Loucy (cell line): ENCODE data around the gene RNMT.

Experiments
- H2AFZ ChIP-seq: fragments of 200-600 bp; sonication (generic); 2 replicates; pipeline ENCODE4 v1.6.0; 2016; ENCODE audit warnings: antibody characterized with exemption, mild to moderate bottlenecking, low read length, moderate library complexity
- H3F3A ChIP-seq: fragments of 200-600 bp; 2 replicates; pipeline ENCODE4 v1.6.0; 2016; ENCODE audit warnings: antibody characterized with exemption, low read depth, mild to moderate bottlenecking
- H3K27me3 ChIP-seq: fragments of 200-600 bp; sonication (generic); 2 replicates; pipeline ENCODE4 v1.6.1; 2014; ENCODE audit warnings: low read length, mild to moderate bottlenecking; ENCODE audit not compliant: insufficient read depth, poor library complexity, severe bottlenecking
- H3K36me3 ChIP-seq: fragments of 200-600 bp; sonication (generic); 2 replicates; pipeline ENCODE4 v1.6.1; 2016; ENCODE audit warnings: low read length; ENCODE audit not compliant: insufficient read depth
- H3K4me1 ChIP-seq: fragments of 200-600 bp; sonication (generic); 2 replicates; pipeline ENCODE4 v1.5.1; 2014; ENCODE audit warnings: low read length, mild to moderate bottlenecking; ENCODE audit not compliant: insufficient read depth, poor library complexity, severe bottlenecking
- H3K4me2 ChIP-seq: fragments of 200-600 bp; sonication (generic); 2 replicates; pipeline ENCODE4 v1.6.0; 2014; ENCODE audit warnings: antibody characterized with exemption, low read length, low read depth, mild to moderate bottlenecking; ENCODE audit not compliant: poor library complexity, severe bottlenecking
- H3K4me3 ChIP-seq: fragments of 200-600 bp; sonication (generic); 2 replicates; pipeline ENCODE4 v1.5.1; 2014; ENCODE audit warnings: low read length, mild to moderate bottlenecking, mixed read lengths; ENCODE audit not compliant: poor library complexity, severe bottlenecking
- H3K79me2 ChIP-seq: fragments of 200-600 bp; sonication (generic); 2 replicates; pipeline ENCODE4 v1.6.1; 2014; ENCODE audit warnings: low read length; ENCODE audit not compliant: insufficient read depth
- H3K9ac ChIP-seq: fragments of 200-600 bp; sonication (generic); 2 replicates; pipeline ENCODE4 v1.6.0; 2014; ENCODE audit warnings: mild to moderate bottlenecking, low read depth, low read length, moderate library complexity; ENCODE audit not compliant: poor library complexity, severe bottlenecking
- H3K9me2 ChIP-seq: fragments of 200-600 bp; sonication (generic); replicated peaks from 2 replicates; pipeline ENCODE4 v1.6.1; 2016; ENCODE audit warnings: low read depth, low read length, mixed read lengths
- H3K9me3 ChIP-seq: fragments of 200-600 bp; sonication (generic); 2 replicates; pipeline ENCODE4 v1.6.1; 2014; ENCODE audit warnings: mild to moderate bottlenecking, antibody characterized with exemption, low read length, low read depth; ENCODE audit not compliant: insufficient read depth
- H4K20me1 ChIP-seq: fragments of 200-600 bp; sonication (generic); 2 replicates; pipeline ENCODE4 v1.6.0; 2014; ENCODE audit warnings: antibody characterized with exemption, low read length, mild to moderate bottlenecking; ENCODE audit not compliant: insufficient read depth, poor library complexity, severe bottlenecking
- EZH2phosphoT487 ChIP-seq: fragments of 200-600 bp; IDR thresholded peaks from 2 replicates; pipeline ENCODE4 v1.6.1; 2018; ENCODE audit warnings: antibody characterized with exemption, mild to moderate bottlenecking, moderate library complexity, borderline replicate concordance
- TF ChIP-seq, protein P1 (sequence below): fragments of 200-600 bp; sonication (generic); conservative IDR thresholded peaks from 2 replicates; pipeline ENCODE4 v1.5.1; 2014; ENCODE audit warnings: mild to moderate bottlenecking, antibody characterized with exemption, low read length

Gene RNMT

DNA sequence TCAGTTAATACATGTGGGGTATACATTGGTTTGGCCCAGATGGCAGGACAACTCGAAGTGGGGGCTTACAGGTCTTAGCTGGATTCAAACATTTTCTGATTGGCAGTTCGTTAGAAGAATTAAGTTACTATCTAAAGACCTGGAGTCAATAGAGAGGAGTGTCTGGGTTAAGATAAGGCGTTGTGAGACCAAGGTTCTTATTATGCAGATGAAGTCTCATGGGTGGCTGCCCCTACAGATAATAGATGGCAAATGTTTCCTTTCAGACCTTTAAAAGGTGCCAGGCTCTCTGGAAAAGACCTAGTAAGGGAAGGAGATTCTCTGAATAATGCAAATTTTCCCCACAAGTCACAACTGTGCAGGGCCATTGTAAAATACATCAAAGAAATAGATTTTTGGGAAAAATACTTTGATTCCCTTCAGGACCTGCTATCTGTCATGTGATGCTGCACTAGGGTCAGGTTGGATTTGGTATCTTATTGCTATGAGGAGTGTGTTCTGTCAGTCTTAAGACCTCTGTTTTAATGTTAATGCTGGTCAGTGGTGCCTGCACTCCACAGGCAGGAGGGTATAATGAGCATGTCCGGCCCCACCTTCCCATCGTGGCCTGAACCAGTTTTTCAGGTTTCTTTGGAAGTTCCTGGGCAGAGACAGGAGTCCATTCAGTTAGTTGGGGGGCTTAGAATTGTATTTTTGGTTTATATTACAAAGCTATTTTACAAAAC is 83.2 kb downstream of the RNMT start:
- no peak overlapping the region for H3K4me3 ChIP-seq
- H2AFZ ChIP-seq = no peak overlapping the region
- no peaks in the 10 kb centered on the region for H4K20me1 ChIP-seq
- H3K79me2 ChIP-seq = no peaks in the 10 kb centered on the region
- no peak for TF ChIP-seq EZH2phosphoT487
- TF ChIP-seq, protein P1, sequence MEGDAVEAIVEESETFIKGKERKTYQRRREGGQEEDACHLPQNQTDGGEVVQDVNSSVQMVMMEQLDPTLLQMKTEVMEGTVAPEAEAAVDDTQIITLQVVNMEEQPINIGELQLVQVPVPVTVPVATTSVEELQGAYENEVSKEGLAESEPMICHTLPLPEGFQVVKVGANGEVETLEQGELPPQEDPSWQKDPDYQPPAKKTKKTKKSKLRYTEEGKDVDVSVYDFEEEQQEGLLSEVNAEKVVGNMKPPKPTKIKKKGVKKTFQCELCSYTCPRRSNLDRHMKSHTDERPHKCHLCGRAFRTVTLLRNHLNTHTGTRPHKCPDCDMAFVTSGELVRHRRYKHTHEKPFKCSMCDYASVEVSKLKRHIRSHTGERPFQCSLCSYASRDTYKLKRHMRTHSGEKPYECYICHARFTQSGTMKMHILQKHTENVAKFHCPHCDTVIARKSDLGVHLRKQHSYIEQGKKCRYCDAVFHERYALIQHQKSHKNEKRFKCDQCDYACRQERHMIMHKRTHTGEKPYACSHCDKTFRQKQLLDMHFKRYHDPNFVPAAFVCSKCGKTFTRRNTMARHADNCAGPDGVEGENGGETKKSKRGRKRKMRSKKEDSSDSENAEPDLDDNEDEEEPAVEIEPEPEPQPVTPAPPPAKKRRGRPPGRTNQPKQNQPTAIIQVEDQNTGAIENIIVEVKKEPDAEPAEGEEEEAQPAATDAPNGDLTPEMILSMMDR = no peak
- no peak overlapping the region for H3K9ac ChIP-seq
- no peaks in the 10 kb centered on the region for H3K9me3 ChIP-seq
- H3F3A ChIP-seq = no peaks in the 10 kb centered on the region
- H3K4me1 ChIP-seq = no peaks in the 10 kb centered on the region
- no peaks in the 10 kb centered on the region for H3K36me3 ChIP-seq
- H3K27me3 ChIP-seq = no peaks in the 10 kb centered on the region
- no peak overlapping the region for H3K4me2 ChIP-seq
- no peaks in the 10 kb centered on the region for H3K9me2 ChIP-seq

GRCh38 chr18:13810950-13811485 is 84.5 kb downstream of the RNMT start:
- Histone ChIP-seq H2AFZ (no peak overlapping the region), H3F3A (no peaks in the 10 kb centered on the region), H3K79me2 (no peaks in the 10 kb centered on the region), H3K9ac (no peak overlapping the region), H3K4me1 (no peaks in the 10 kb centered on the region), H3K4me2 (no peak overlapping the region), H3K27me3 (no peaks in the 10 kb centered on the region), H4K20me1 (no peaks in the 10 kb centered on the region), H3K4me3 (no peak overlapping the region), H3K9me3 (no peaks in the 10 kb centered on the region), H3K36me3 (no peaks in the 10 kb centered on the region), H3K9me2 (no peaks in the 10 kb centered on the region)
- no peak for TF ChIP-seq EZH2phosphoT487
- TF ChIP-seq, protein P1 = no peak

- H3F3A ChIP-seq = no peaks in the 10 kb centered on the region
- H3K36me3 ChIP-seq = no peaks in the 10 kb centered on the region
- TF ChIP-seq, protein P1 = peak; percentile 56
- no peak for TF ChIP-seq EZH2phosphoT487
- H3K9me2 ChIP-seq = no peaks in the 10 kb centered on the region
- no peaks in the 10 kb centered on the region for H3K4me1 ChIP-seq
- H3K4me3 ChIP-seq = no peak overlapping the region
- no peak overlapping the region for H2AFZ ChIP-seq
- H3K4me2 ChIP-seq = no peak overlapping the region
- H3K9ac ChIP-seq = no peak overlapping the region
- no peaks in the 10 kb centered on the region for H3K9me3 ChIP-seq
- H4K20me1 ChIP-seq = no peaks in the 10 kb centered on the region
- no peaks in the 10 kb centered on the region for H3K79me2 ChIP-seq
- no peaks in the 10 kb centered on the region for H3K27me3 ChIP-seq
Observed at GRCh38 chr18:13811993-13812392, 85.5 kb downstream of the RNMT start.
